Breast epithelium (tissue), 3 donors: Measurements from ENCODE around the gene METTL5.

Experiments used
- CTCF ChIP-seq, 3 donors: fragments of 450-650 bp; IDR thresholded peaks; one replicate each; pipeline ENCODE4 v1.5.1; 2016 to 2017; ENCODE audit warnings: antibody characterized with exemption in 3 of 3, mild to moderate bottlenecking in 3 of 3, moderate library complexity in 3 of 3
- POLR2A ChIP-seq: fragments of 450-650 bp; IDR thresholded peaks from one replicate; pipeline ENCODE4 v1.6.1; 2016; ENCODE audit warnings: antibody characterized with exemption, mild to moderate bottlenecking, moderate library complexity
- POLR2AphosphoS5 ChIP-seq, 3 donors: sonication (generic); formaldehyde crosslinking; IDR thresholded peaks; one replicate each; pipeline ENCODE4 v1.6.1; 2017; ENCODE audit warnings: antibody characterized with exemption in 3 of 3

- peak; percentile 21 to 62 (median 58) for TF ChIP-seq CTCF (IDR thresholded peaks at IDR 0.05)
- TF ChIP-seq POLR2AphosphoS5 (IDR thresholded peaks at IDR 0.05), result no peak
- no peak for TF ChIP-seq POLR2A
Measured at GRCh38 chr2:169767243-169767888, 57.3 kb downstream of the METTL5 start.
